Measurements from ENCODE around the gene GRAP. TPM values are rescaled to one million over a fixed set of nuclear protein-coding genes. Genes with fewer than 3 reads are reported as not detected.

GRAP gene
- total RNA-seq, 1 experiment from 2014 or later, result 0.55 TPM

DNA sequence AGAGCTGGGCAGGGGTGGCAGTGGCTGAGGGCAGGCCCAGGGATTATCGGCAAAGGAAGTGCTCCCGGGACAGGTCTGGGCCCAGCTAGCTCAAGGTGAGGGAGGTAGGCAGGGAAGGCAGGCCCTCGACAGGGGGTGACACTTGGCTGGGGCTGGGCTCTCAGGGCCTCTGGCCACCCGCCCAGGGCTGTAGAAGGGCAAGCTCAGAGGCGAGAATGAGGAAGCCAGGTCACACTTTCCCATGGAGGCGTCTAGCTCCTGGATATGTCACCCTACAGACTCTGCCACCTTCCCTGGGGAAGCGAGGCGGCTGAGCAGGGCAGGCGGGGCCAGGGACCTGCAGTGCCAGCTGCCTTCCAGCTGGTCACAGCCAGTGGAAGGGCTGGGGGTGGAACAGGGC lies 61.3 kb downstream of the GRAP start:
- Histone ChIP-seq H3K23ac (ENCODE audit: insufficient read length, low read depth, low read length) (no peak overlapping the region), H3T11ph (ENCODE audit: low read length) (no peak overlapping the region), H3K4me1 (ENCODE audit: insufficient read depth, low read length) (no peaks in the 10 kb centered on the region), H3K9me3 (ENCODE audit: control insufficient read depth, low read depth, low read length) (no peaks in the 10 kb centered on the region), H3K56ac (ENCODE audit: insufficient read length, low read depth, low read length) (no peak overlapping the region), H4K20me1 (ENCODE audit: control insufficient read depth, insufficient read depth, insufficient read length) (no peaks in the 10 kb centered on the region), H3K27ac (ENCODE audit: insufficient read length, low read depth, low read length) (no peak overlapping the region), H3K9ac (ENCODE audit: extremely low read depth, insufficient read length, low read length) (no peak overlapping the region), H4K8ac (replicated peaks; ENCODE audit: insufficient read length, low read depth, low read length) (no peak overlapping the region), H3K14ac (ENCODE audit: insufficient read depth, low read length) (no peak overlapping the region), H2AK5ac (ENCODE audit: insufficient read length, low read length) (no peak overlapping the region), H3K18ac (ENCODE audit: insufficient read length, low read depth, low read length) (no peak overlapping the region), H3K4ac (ENCODE audit: low read depth, low read length) (no peak overlapping the region), H3K27me3 (ENCODE audit: insufficient read depth, low read length) (no peaks in the 10 kb centered on the region), H3K23me2 (ENCODE audit: insufficient read length, low read depth, low read length, poor library complexity, severe bottlenecking) (no peaks in the 10 kb centered on the region), H3K4me2 (ENCODE audit: insufficient read depth, insufficient read length, low read length) (no peak overlapping the region), H2BK120ac (ENCODE audit: low read depth, low read length, poor library complexity, severe bottlenecking) (no peak overlapping the region), H3K79me1 (ENCODE audit: insufficient read depth, low read depth, low read length, poor library complexity, severe bottlenecking) (no peaks in the 10 kb centered on the region), H2BK15ac (ENCODE audit: low read depth, low read length) (no peak overlapping the region), H3K79me2 (ENCODE audit: insufficient read depth, low read length) (no peaks in the 10 kb centered on the region), H2BK5ac (ENCODE audit: insufficient read length, low read length) (no peak overlapping the region), H2BK12ac (ENCODE audit: insufficient read length, low read depth, low read length) (no peak overlapping the region), H4K5ac (ENCODE audit: insufficient read length, low read depth, low read length) (no peak overlapping the region), H2AFZ (ENCODE audit: low read length) (no peak overlapping the region), H4K91ac (ENCODE audit: insufficient read length, low read depth, low read length) (no peak overlapping the region), H2BK20ac (ENCODE audit: low read depth, low read length, poor library complexity, severe bottlenecking) (no peak overlapping the region)
- peaks cover 9 to 11% of the 10 kb centered on the region in 2 experiments for H3K4me1 Mint-ChIP-seq
- H3K9me3 Mint-ChIP-seq, result no peaks in the 10 kb centered on the region
- WGBS (ENCODE audit: extremely low coverage, insufficient read length, low lambda C conversion rate), result no CpG with 5 or more reads among the region's 9 CpGs
- no peak overlapping the region for H3K27ac Mint-ChIP-seq
- no peaks in the 10 kb centered on the region for H3K27me3 Mint-ChIP-seq (ENCODE audit: low read depth)
- H3K4me3 Mint-ChIP-seq, result no peak overlapping the region
- TF ChIP-seq, protein P1, sequence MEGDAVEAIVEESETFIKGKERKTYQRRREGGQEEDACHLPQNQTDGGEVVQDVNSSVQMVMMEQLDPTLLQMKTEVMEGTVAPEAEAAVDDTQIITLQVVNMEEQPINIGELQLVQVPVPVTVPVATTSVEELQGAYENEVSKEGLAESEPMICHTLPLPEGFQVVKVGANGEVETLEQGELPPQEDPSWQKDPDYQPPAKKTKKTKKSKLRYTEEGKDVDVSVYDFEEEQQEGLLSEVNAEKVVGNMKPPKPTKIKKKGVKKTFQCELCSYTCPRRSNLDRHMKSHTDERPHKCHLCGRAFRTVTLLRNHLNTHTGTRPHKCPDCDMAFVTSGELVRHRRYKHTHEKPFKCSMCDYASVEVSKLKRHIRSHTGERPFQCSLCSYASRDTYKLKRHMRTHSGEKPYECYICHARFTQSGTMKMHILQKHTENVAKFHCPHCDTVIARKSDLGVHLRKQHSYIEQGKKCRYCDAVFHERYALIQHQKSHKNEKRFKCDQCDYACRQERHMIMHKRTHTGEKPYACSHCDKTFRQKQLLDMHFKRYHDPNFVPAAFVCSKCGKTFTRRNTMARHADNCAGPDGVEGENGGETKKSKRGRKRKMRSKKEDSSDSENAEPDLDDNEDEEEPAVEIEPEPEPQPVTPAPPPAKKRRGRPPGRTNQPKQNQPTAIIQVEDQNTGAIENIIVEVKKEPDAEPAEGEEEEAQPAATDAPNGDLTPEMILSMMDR (conservative IDR thresholded peaks at IDR 0.05), result no peak
- no peak for DNase-seq
- peaks cover 7 to 36% (median 30%) of the 10 kb centered on the region in 3 experiments; a peak in 6 of 7 replicates for H3K36me3 Mint-ChIP-seq (ENCODE audit: insufficient read depth in 1 of 3, low read depth in 3 of 3)

Measured in H9 (cell line).